HEK293 (cell line): Measurements from ENCODE around the gene PYCARD.

Experiments
- GLIS2 ChIP-seq: fragments of 450-650 bp; formaldehyde crosslinking; IDR thresholded peaks from 2 replicates; pipeline ENCODE4 v1.5.1; 2016; ENCODE audit warnings: missing biosample characterization, missing genetic modification characterization
- KLF7 ChIP-seq: fragments of 450-650 bp; formaldehyde crosslinking; IDR thresholded peaks from 2 replicates; pipeline ENCODE4 v1.5.1; 2016; ENCODE audit warnings: missing biosample characterization, missing genetic modification characterization, borderline replicate concordance
- MEIS1 ChIP-seq: sonication (generic); formaldehyde crosslinking; IDR thresholded peaks from 2 replicates; pipeline ENCODE4 v1.8.1; 2022; ENCODE audit warnings: missing genetic modification reagents, mild to moderate bottlenecking, borderline replicate concordance
- PRDM2 ChIP-seq: fragments of 450-650 bp; formaldehyde crosslinking; IDR thresholded peaks from 2 replicates; pipeline ENCODE4 v1.5.1; 2016; ENCODE audit warnings: missing biosample characterization, missing genetic modification characterization, borderline replicate concordance
- TCF7L2 ChIP-seq: IDR thresholded peaks from 2 replicates; pipeline ENCODE4 v1.6.1; 2011; ENCODE audit warnings: low read depth, mild to moderate bottlenecking, inconsistent platforms, low read length, moderate library complexity, borderline replicate concordance
- ZNF112 ChIP-seq: fragments of 450-650 bp; formaldehyde crosslinking; IDR thresholded peaks from 2 replicates; pipeline ENCODE4 v1.5.0; 2017; ENCODE audit warnings: missing biosample characterization, missing genetic modification characterization
- ZNF133 ChIP-seq: fragments of 450-650 bp; formaldehyde crosslinking; IDR thresholded peaks from 2 replicates; pipeline ENCODE4 v1.5.1; 2016; ENCODE audit warnings: missing biosample characterization, missing genetic modification characterization
- ZNF140 ChIP-seq: fragments of 450-650 bp; formaldehyde crosslinking; IDR thresholded peaks from 2 replicates; pipeline ENCODE4 v1.5.1; 2016; ENCODE audit warnings: missing biosample characterization, missing genetic modification characterization
- ZNF211 ChIP-seq: fragments of 450-650 bp; formaldehyde crosslinking; IDR thresholded peaks from 2 replicates; pipeline ENCODE4 v1.5.1; 2016; ENCODE audit warnings: low read depth, missing biosample characterization, missing genetic modification characterization
- ZNF280C ChIP-seq: fragments of 450-650 bp; formaldehyde crosslinking; IDR thresholded peaks from 2 replicates; pipeline ENCODE4 v1.5.1; 2016; ENCODE audit warnings: missing biosample characterization, missing genetic modification characterization
- ZNF391 ChIP-seq: fragments of 450-650 bp; formaldehyde crosslinking; IDR thresholded peaks from 2 replicates; pipeline ENCODE4 v1.5.1; 2016; ENCODE audit warnings: low read depth, missing biosample characterization, missing genetic modification characterization, borderline replicate concordance
- ZNF398 ChIP-seq: fragments of 450-650 bp; formaldehyde crosslinking; IDR thresholded peaks from 2 replicates; pipeline ENCODE4 v1.5.1; 2017; ENCODE audit warnings: missing biosample characterization, missing genetic modification characterization
- ZNF416 ChIP-seq: fragments of 450-650 bp; formaldehyde crosslinking; IDR thresholded peaks from 2 replicates; pipeline ENCODE4 v1.5.1; 2016; ENCODE audit warnings: missing biosample characterization, missing genetic modification characterization
- ZNF426 ChIP-seq: fragments of 450-650 bp; formaldehyde crosslinking; IDR thresholded peaks from 2 replicates; pipeline ENCODE4 v1.5.1; 2017; ENCODE audit warnings: missing biosample characterization, missing genetic modification characterization, mild to moderate bottlenecking, inconsistent platforms, moderate library complexity
- ZNF530 ChIP-seq: fragments of 450-650 bp; formaldehyde crosslinking; IDR thresholded peaks from 2 replicates; pipeline ENCODE4 v1.5.1; 2016; ENCODE audit warnings: low read depth, missing biosample characterization, missing genetic modification characterization
- ZNF549 ChIP-seq: fragments of 450-650 bp; IDR thresholded peaks from 2 replicates; pipeline ENCODE4 v1.5.1; 2018; ENCODE audit warnings: missing biosample characterization, missing genetic modification characterization, mild to moderate bottlenecking, inconsistent platforms, moderate library complexity
- ZNF658 ChIP-seq: fragments of 450-650 bp; formaldehyde crosslinking; IDR thresholded peaks from 2 replicates; pipeline ENCODE4; 2016; ENCODE audit warnings: missing biosample characterization, missing genetic modification characterization
- ZNF76 ChIP-seq: fragments of 450-650 bp; formaldehyde crosslinking; IDR thresholded peaks from 2 replicates; pipeline ENCODE4; 2016; ENCODE audit warnings: low read depth, missing biosample characterization, missing genetic modification characterization, borderline replicate concordance
- ZNF776 ChIP-seq: fragments of 450-650 bp; formaldehyde crosslinking; IDR thresholded peaks from 2 replicates; pipeline ENCODE4 v1.5.0; 2017; ENCODE audit warnings: missing biosample characterization, missing genetic modification characterization, borderline replicate concordance
- ZSCAN16 ChIP-seq: fragments of 450-650 bp; formaldehyde crosslinking; IDR thresholded peaks from 2 replicates; pipeline ENCODE4 v1.5.1; 2016; ENCODE audit warnings: missing biosample characterization, missing genetic modification characterization
- TF ChIP-seq, protein P1 (sequence below): fragments of 450-650 bp; formaldehyde crosslinking; IDR thresholded peaks from 2 replicates; pipeline ENCODE4 v1.5.1; 2016; ENCODE audit warnings: missing biosample characterization, missing genetic modification characterization, low read depth
- TF ChIP-seq, protein P2 (sequence below): fragments of 450-650 bp; formaldehyde crosslinking; IDR thresholded peaks from 2 replicates; pipeline ENCODE4 v1.5.1; 2017; ENCODE audit warnings: missing biosample characterization, missing genetic modification characterization
- TF ChIP-seq, protein P3 (sequence below): fragments of 450-650 bp; formaldehyde crosslinking; optimal IDR thresholded peaks from 2 replicates; pipeline ENCODE3; 2016; ENCODE audit warnings: missing biosample characterization, mild to moderate bottlenecking, missing genetic modification characterization

Gene PYCARD

GRCh38 chr16:31179747-31180459, 22.7 kb downstream of the PYCARD start, which contains the start of gene FUS (continued):
- TF ChIP-seq ZNF391 (peak; percentile 92), ZNF112 (tag by site-specific recombination) (no peak), KLF7 (tag by site-specific recombination) (no peak), ZNF416 (no peak), TCF7L2 (no peak), ZNF211 (no peak), ZSCAN16 (no peak), PRDM2 (peak; percentile 92; the same call in 1 of the 2 replicates), ZNF530 (tag by site-specific recombination) (no peak), ZNF426 (tag by site-specific recombination) (no peak), ZNF133 (tag by site-specific recombination) (no peak), ZNF776 (no peak), MEIS1 (CRISPR knock-in tag) (no peak), ZNF398 (tag by site-specific recombination) (0 out of 2 replicates have a peak, but pooled peaks have one; percentile 35), ZNF280C (tag by site-specific recombination) (no peak), ZNF140 (tag by site-specific recombination) (no peak), GLIS2 (tag by site-specific recombination) (peak; percentile 89), ZNF658 (tag by site-specific recombination) (no peak), ZNF549 (tag by site-specific recombination) (no peak), ZNF76 (peak; percentile 79)
- TF ChIP-seq, protein P1, sequence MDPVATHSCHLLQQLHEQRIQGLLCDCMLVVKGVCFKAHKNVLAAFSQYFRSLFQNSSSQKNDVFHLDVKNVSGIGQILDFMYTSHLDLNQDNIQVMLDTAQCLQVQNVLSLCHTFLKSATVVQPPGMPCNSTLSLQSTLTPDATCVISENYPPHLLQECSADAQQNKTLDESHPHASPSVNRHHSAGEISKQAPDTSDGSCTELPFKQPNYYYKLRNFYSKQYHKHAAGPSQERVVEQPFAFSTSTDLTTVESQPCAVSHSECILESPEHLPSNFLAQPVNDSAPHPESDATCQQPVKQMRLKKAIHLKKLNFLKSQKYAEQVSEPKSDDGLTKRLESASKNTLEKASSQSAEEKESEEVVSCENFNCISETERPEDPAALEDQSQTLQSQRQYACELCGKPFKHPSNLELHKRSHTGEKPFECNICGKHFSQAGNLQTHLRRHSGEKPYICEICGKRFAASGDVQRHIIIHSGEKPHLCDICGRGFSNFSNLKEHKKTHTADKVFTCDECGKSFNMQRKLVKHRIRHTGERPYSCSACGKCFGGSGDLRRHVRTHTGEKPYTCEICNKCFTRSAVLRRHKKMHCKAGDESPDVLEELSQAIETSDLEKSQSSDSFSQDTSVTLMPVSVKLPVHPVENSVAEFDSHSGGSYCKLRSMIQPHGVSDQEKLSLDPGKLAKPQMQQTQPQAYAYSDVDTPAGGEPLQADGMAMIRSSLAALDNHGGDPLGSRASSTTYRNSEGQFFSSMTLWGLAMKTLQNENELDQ = no peak
- TF ChIP-seq, protein P2, sequence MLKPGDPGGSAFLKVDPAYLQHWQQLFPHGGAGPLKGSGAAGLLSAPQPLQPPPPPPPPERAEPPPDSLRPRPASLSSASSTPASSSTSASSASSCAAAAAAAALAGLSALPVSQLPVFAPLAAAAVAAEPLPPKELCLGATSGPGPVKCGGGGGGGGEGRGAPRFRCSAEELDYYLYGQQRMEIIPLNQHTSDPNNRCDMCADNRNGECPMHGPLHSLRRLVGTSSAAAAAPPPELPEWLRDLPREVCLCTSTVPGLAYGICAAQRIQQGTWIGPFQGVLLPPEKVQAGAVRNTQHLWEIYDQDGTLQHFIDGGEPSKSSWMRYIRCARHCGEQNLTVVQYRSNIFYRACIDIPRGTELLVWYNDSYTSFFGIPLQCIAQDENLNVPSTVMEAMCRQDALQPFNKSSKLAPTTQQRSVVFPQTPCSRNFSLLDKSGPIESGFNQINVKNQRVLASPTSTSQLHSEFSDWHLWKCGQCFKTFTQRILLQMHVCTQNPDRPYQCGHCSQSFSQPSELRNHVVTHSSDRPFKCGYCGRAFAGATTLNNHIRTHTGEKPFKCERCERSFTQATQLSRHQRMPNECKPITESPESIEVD (tag by site-specific recombination) = no peak
- TF ChIP-seq, protein P3, sequence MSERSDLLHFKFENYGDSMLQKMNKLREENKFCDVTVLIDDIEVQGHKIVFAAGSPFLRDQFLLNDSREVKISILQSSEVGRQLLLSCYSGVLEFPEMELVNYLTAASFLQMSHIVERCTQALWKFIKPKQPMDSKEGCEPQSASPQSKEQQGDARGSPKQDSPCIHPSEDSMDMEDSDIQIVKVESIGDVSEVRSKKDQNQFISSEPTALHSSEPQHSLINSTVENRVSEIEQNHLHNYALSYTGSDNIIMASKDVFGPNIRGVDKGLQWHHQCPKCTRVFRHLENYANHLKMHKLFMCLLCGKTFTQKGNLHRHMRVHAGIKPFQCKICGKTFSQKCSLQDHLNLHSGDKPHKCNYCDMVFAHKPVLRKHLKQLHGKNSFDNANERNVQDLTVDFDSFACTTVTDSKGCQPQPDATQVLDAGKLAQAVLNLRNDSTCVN = no peak
